ENCODE data around the gene SNUPN. TPM values are rescaled to one million over a fixed set of nuclear protein-coding genes. Genes with fewer than 3 reads are reported as not detected.
A peak's percentile ranks its signal among the peaks of the same experiment; 100 is the strongest.

The SNUPN gene
- 25.9 to 28.4 TPM (median 27.9 TPM) in 3 replicates for total RNA-seq (2021)
- percentile 53 among the genes with signal in this experiment for Bru-seq, nascent RNA
- long read RNA-seq, experiment 1, transcript SNUPN-201 (9 exons, 1,513 nt): major isoform, 91 of 148 reads
- long read RNA-seq, experiment 1, transcript SNUPN-206 (9 exons, 1,682 nt): minor isoform, 21 of 148 reads
- long read RNA-seq, experiment 1, partial matches to known transcripts: 15 of 148 reads
- long read RNA-seq, experiment 1, other reads (novel, unspliced or antisense): 17 of 148 reads
- long read RNA-seq, experiment 2, transcript SNUPN-206 (9 exons, 1,682 nt): major isoform, 10 of 39 reads
- long read RNA-seq, experiment 2, partial matches to known transcripts: 19 of 39 reads
- long read RNA-seq, experiment 2, other reads (novel, unspliced or antisense): 6 of 39 reads
- long read RNA-seq, experiment 3, transcript SNUPN-206 (9 exons, 1,682 nt): minor isoform, 16 of 170 reads
- long read RNA-seq, experiment 3, transcript SNUPN-201 (9 exons, 1,513 nt): major isoform, 120 of 170 reads
- long read RNA-seq, experiment 3, partial matches to known transcripts: 12 of 170 reads
- long read RNA-seq, experiment 3, other reads (novel, unspliced or antisense): 19 of 170 reads

DNA sequence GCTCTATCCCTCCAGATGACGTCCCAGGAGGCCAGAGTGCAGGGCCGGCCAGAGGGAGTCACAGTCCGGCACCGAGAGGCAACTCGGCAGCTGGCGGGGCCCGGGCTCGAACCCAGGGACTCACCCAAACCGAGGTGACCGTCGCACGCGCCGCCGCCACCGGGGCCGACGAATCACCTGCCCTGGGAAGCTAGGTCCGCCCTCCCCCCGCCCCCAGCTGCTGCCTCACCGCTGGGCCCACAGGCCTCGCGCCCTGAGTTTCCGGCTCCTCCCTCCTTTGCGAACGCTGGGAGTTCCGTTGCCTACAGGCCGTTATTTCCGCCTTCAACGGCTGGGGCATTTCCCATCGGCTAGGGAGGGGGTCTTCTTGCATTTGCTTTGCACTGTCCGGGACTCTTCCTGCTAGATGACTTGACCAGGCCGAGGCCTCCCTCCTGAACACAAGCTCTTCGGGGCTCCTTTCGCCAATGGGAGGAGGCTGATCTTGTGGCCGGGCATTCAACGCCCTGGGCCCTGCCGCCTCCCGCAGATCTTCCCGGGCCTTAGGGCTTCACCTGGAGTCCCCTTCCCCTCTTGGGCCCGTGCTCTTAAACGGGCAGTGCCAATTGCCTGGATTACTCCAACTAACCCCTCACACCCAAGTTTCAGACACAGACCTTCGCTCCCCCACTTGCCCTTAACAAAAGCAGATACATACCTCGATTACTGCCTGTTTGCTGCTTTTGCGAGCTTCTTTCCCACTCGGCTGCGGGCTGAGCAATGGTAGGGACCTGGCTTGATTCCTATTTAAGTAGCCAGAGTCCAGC, at the start of gene SNUPN:
Gene SNUPN (minus strand): TSS at position 184 of the 806 bp plus-strand sequence. CDS start 4,674 bp downstream, outside the sequence.
- Mint-ChIP-seq H3K4me1 (peaks cover 12% of the 10 kb centered on the region), H3K4me3 (peak within 1 kb of the TSS; percentile 91), H3K9me3 (no peaks in the 10 kb centered on the region), H3K27ac (peak within 1 kb of the TSS; percentile 98), H3K36me3 (0 out of 2 replicates have a peak, but pooled peaks cover 3% of the 10 kb centered on the region), H3K27me3 (ENCODE audit: low read depth) (no peaks in the 10 kb centered on the region)
- ATAC-seq (peak; percentile 88), DNase-seq (ENCODE audit: low spot score) (peak; percentile 96)
- ChIA-PET CTCF (interaction anchor here (0.7 to 2.1 kb wide), 12 partner anchors 14 to 257 kb away, joined by 3 to 26 read pairs (median 6); partner anchors contain the start of genes IMP3, MAN2C1, PTPN9 and SIN3A), POLR2A (interaction anchor here (0.6 to 2.9 kb wide), 11 partner anchors 9 to 258 kb away, joined by 3 to 34 read pairs (median 9); partner anchors contain the start of genes IMP3, SIN3A and SNX33)
- TF ChIP-seq SMAD3 (CRISPR knock-in tag; IDR thresholded peaks at IDR 0.05; ENCODE audit: borderline replicate concordance): no peak
- TF ChIP-seq TEAD1 (CRISPR knock-in tag; IDR thresholded peaks at IDR 0.05): peak; percentile 86
- TF ChIP-seq, protein P1, sequence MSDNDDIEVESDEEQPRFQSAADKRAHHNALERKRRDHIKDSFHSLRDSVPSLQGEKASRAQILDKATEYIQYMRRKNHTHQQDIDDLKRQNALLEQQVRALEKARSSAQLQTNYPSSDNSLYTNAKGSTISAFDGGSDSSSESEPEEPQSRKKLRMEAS (CRISPR knock-in tag; IDR thresholded peaks at IDR 0.05): peak; percentile 59; the same call in 1 of the 2 replicates
- TF ChIP-seq, protein P2, sequence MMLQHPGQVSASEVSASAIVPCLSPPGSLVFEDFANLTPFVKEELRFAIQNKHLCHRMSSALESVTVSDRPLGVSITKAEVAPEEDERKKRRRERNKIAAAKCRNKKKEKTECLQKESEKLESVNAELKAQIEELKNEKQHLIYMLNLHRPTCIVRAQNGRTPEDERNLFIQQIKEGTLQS (CRISPR knock-in tag; conservative IDR thresholded peaks at IDR 0.05): no peak
- peak; percentile 53; the same call in 1 of the 2 replicates for TF ChIP-seq GABPB1 (CRISPR knock-in tag; IDR thresholded peaks at IDR 0.05)
- no peak for TF ChIP-seq GRHL2 (CRISPR knock-in tag; IDR thresholded peaks at IDR 0.05; ENCODE audit: insufficient replicate concordance, severe bottlenecking)
- TF ChIP-seq FOXK1 (CRISPR knock-in tag; IDR thresholded peaks at IDR 0.05): no peak
- no peak for TF ChIP-seq ZNF317 (CRISPR knock-in tag; IDR thresholded peaks at IDR 0.05; ENCODE audit: borderline replicate concordance, low read depth)
- TF ChIP-seq, protein P3, sequence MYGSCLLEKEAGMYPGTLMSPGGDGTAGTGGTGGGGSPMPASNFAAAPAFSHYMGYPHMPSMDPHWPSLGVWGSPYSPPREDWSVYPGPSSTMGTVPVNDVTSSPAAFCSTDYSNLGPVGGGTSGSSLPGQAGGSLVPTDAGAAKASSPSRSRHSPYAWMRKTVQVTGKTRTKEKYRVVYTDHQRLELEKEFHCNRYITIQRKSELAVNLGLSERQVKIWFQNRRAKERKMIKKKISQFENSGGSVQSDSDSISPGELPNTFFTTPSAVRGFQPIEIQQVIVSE (CRISPR knock-in tag; IDR thresholded peaks at IDR 0.05; ENCODE audit: borderline replicate concordance): no peak
- TF ChIP-seq, protein P4, sequence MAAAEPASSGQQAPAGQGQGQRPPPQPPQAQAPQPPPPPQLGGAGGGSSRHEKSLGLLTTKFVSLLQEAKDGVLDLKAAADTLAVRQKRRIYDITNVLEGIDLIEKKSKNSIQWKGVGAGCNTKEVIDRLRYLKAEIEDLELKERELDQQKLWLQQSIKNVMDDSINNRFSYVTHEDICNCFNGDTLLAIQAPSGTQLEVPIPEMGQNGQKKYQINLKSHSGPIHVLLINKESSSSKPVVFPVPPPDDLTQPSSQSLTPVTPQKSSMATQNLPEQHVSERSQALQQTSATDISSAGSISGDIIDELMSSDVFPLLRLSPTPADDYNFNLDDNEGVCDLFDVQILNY (CRISPR knock-in tag; IDR thresholded peaks at IDR 0.05): peak; percentile 83; the same call in 1 of the 2 replicates
- TF ChIP-seq, protein P5, sequence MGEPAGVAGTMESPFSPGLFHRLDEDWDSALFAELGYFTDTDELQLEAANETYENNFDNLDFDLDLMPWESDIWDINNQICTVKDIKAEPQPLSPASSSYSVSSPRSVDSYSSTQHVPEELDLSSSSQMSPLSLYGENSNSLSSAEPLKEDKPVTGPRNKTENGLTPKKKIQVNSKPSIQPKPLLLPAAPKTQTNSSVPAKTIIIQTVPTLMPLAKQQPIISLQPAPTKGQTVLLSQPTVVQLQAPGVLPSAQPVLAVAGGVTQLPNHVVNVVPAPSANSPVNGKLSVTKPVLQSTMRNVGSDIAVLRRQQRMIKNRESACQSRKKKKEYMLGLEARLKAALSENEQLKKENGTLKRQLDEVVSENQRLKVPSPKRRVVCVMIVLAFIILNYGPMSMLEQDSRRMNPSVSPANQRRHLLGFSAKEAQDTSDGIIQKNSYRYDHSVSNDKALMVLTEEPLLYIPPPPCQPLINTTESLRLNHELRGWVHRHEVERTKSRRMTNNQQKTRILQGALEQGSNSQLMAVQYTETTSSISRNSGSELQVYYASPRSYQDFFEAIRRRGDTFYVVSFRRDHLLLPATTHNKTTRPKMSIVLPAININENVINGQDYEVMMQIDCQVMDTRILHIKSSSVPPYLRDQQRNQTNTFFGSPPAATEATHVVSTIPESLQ (CRISPR knock-in tag; IDR thresholded peaks at IDR 0.05): no peak
- TF ChIP-seq, protein P6, sequence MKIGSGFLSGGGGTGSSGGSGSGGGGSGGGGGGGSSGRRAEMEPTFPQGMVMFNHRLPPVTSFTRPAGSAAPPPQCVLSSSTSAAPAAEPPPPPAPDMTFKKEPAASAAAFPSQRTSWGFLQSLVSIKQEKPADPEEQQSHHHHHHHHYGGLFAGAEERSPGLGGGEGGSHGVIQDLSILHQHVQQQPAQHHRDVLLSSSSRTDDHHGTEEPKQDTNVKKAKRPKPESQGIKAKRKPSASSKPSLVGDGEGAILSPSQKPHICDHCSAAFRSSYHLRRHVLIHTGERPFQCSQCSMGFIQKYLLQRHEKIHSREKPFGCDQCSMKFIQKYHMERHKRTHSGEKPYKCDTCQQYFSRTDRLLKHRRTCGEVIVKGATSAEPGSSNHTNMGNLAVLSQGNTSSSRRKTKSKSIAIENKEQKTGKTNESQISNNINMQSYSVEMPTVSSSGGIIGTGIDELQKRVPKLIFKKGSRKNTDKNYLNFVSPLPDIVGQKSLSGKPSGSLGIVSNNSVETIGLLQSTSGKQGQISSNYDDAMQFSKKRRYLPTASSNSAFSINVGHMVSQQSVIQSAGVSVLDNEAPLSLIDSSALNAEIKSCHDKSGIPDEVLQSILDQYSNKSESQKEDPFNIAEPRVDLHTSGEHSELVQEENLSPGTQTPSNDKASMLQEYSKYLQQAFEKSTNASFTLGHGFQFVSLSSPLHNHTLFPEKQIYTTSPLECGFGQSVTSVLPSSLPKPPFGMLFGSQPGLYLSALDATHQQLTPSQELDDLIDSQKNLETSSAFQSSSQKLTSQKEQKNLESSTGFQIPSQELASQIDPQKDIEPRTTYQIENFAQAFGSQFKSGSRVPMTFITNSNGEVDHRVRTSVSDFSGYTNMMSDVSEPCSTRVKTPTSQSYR (CRISPR knock-in tag; IDR thresholded peaks at IDR 0.05): peak; percentile 87; the same call in 1 of the 2 replicates
- TF ChIP-seq, protein P7, sequence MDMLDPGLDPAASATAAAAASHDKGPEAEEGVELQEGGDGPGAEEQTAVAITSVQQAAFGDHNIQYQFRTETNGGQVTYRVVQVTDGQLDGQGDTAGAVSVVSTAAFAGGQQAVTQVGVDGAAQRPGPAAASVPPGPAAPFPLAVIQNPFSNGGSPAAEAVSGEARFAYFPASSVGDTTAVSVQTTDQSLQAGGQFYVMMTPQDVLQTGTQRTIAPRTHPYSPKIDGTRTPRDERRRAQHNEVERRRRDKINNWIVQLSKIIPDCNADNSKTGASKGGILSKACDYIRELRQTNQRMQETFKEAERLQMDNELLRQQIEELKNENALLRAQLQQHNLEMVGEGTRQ (CRISPR knock-in tag; IDR thresholded peaks at IDR 0.05): peak; percentile 38
- TF ChIP-seq, protein P8, sequence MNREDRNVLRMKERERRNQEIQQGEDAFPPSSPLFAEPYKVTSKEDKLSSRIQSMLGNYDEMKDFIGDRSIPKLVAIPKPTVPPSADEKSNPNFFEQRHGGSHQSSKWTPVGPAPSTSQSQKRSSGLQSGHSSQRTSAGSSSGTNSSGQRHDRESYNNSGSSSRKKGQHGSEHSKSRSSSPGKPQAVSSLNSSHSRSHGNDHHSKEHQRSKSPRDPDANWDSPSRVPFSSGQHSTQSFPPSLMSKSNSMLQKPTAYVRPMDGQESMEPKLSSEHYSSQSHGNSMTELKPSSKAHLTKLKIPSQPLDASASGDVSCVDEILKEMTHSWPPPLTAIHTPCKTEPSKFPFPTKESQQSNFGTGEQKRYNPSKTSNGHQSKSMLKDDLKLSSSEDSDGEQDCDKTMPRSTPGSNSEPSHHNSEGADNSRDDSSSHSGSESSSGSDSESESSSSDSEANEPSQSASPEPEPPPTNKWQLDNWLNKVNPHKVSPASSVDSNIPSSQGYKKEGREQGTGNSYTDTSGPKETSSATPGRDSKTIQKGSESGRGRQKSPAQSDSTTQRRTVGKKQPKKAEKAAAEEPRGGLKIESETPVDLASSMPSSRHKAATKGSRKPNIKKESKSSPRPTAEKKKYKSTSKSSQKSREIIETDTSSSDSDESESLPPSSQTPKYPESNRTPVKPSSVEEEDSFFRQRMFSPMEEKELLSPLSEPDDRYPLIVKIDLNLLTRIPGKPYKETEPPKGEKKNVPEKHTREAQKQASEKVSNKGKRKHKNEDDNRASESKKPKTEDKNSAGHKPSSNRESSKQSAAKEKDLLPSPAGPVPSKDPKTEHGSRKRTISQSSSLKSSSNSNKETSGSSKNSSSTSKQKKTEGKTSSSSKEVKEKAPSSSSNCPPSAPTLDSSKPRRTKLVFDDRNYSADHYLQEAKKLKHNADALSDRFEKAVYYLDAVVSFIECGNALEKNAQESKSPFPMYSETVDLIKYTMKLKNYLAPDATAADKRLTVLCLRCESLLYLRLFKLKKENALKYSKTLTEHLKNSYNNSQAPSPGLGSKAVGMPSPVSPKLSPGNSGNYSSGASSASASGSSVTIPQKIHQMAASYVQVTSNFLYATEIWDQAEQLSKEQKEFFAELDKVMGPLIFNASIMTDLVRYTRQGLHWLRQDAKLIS (CRISPR knock-in tag; IDR thresholded peaks at IDR 0.05; ENCODE audit: borderline replicate concordance): peak; percentile 50; the same call in 1 of the 2 replicates
- TF ChIP-seq ZNF121 (CRISPR knock-in tag; IDR thresholded peaks at IDR 0.05): no peak
- TF ChIP-seq NFATC4 (CRISPR knock-in tag; IDR thresholded peaks at IDR 0.05): no peak
- TF ChIP-seq, protein P9, sequence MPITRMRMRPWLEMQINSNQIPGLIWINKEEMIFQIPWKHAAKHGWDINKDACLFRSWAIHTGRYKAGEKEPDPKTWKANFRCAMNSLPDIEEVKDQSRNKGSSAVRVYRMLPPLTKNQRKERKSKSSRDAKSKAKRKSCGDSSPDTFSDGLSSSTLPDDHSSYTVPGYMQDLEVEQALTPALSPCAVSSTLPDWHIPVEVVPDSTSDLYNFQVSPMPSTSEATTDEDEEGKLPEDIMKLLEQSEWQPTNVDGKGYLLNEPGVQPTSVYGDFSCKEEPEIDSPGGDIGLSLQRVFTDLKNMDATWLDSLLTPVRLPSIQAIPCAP (CRISPR knock-in tag; IDR thresholded peaks at IDR 0.05): no peak
- TF ChIP-seq ELF4 (CRISPR knock-in tag; IDR thresholded peaks at IDR 0.05; ENCODE audit: low read depth): no peak
- TF ChIP-seq, protein P10, sequence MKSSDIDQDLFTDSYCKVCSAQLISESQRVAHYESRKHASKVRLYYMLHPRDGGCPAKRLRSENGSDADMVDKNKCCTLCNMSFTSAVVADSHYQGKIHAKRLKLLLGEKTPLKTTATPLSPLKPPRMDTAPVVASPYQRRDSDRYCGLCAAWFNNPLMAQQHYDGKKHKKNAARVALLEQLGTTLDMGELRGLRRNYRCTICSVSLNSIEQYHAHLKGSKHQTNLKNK (CRISPR knock-in tag; IDR thresholded peaks at IDR 0.05): no peak
- no peak for TF ChIP-seq EMX1 (CRISPR knock-in tag; IDR thresholded peaks at IDR 0.05)

Data from WTC11 (cell line).